Colon (tissue), 2 donors: ENCODE measurements around the gene GNPTG.

Experiments used
- FAIRE-seq: peaks from 2 replicates; lab custom pipeline; 2012; peaks lifted over from hg19 to GRCh38; lab: Jason Lieb, UNC
- donor health status: control.
- donor health status: control.

The GNPTG gene

GRCh38 chr16:1394367-1394951 is 42.7 kb downstream of the GNPTG start:
- no peak for FAIRE-seq

- no peak for FAIRE-seq
These were observed 43.8 kb downstream of the GNPTG start for GRCh38 chr16:1395444-1396031.

GRCh38 chr16:1397779-1398178 is 46.0 kb downstream of the GNPTG start:
- no peak for FAIRE-seq

GRCh38 chr16:1398351-1398750 is 46.6 kb downstream of the GNPTG start:
- FAIRE-seq: no peak

GRCh38 chr16:1398826-1399581 is 47.3 kb downstream of the GNPTG start:
- no peak for FAIRE-seq

GRCh38 chr16:1401061-1401757 is 49.5 kb downstream of the GNPTG start:
- FAIRE-seq: no peak

GRCh38 chr16:1401758-1402154 is 50.0 kb downstream of the GNPTG start:
- FAIRE-seq: no peak

GRCh38 chr16:1403036-1403435 is 51.3 kb downstream of the GNPTG start:
- FAIRE-seq: no peak

- no peak for FAIRE-seq
These were observed 52.0 kb downstream of the GNPTG start for GRCh38 chr16:1403733-1404132.

- no peak for FAIRE-seq
These were observed 56.0 kb downstream of the GNPTG start for GRCh38 chr16:1407753-1408152.

- FAIRE-seq: no peak
These were observed 56.6 kb downstream of the GNPTG start for GRCh38 chr16:1408171-1408837.

GRCh38 chr16:1412847-1413246 is 61.1 kb downstream of the GNPTG start:
- FAIRE-seq: no peak
